HCT116 (cell line): ENCODE measurements around the gene GRIK4. TPM values are rescaled to one million over a fixed set of nuclear protein-coding genes. Genes with fewer than 3 reads are reported as not detected.

Experiments used
- ATAC-seq: fragments of 200-7000 bp; cut with Tn5 transposase; 2 replicates; pipeline ENCODE4 v1.9.1; 2020; ENCODE audit warnings: mild to moderate bottlenecking, moderate library complexity
- BruUV-seq: library from RNA; stranded (reverse); fragments of 400-500 nt; replicated peaks from 2 replicates; lab custom pipeline; 2021; lab: Mats Ljungman, UMichigan
- CTCF ChIA-PET: fragments of 300-600 bp; sonication (Branson Sonifier 250); formaldehyde crosslinking; loops from one replicate; lab custom pipeline; 2021; ENCODE audit warnings: antibody characterized with exemption; lab: Charles Lee
- POLR2A ChIA-PET: fragments of 300-600, 350-600 bp; sonication (Branson Sonifier 250); formaldehyde crosslinking; loops from one replicate; lab custom pipeline; 2021; ENCODE audit warnings: antibody characterized with exemption; lab: Charles Lee
- RAD21 ChIA-PET, 2 experiments: fragments of 300-600 bp; sonication (Branson Sonifier 250); formaldehyde crosslinking; loops; one replicate each; lab custom pipeline; 2023; ENCODE audit warnings: low total read pairs in 2 of 2; ENCODE audit not compliant: uncharacterized antibody in 2 of 2, unreplicated experiment in 2 of 2, low non-redundant PET in 1 of 2; lab: Charles Lee
- DNase-seq: peaks from one replicate; pipeline ENCODE4 v3.0.0-alpha.2; 2010; ENCODE audit warnings: low read depth, low spot score
- H2AFZ ChIP-seq: fragments of 200-600 bp; shearing (Covaris generic), sonication (generic); 2 replicates; pipeline ENCODE4 v1.6.1; 2017; ENCODE audit warnings: low read depth, mixed run types, mixed read lengths, antibody characterized with exemption, low read length; ENCODE audit not compliant: poor library complexity, severe bottlenecking
- H3K27ac ChIP-seq: 2 replicates; pipeline ENCODE4 v1.5.1; 2012; ENCODE audit warnings: low read depth, low read length
- H3K27me3 ChIP-seq: fragments of 200-600 bp; sonication (generic); 2 replicates; pipeline ENCODE4 v1.6.1; 2016; ENCODE audit warnings: mixed run types, low read length, mixed read lengths; ENCODE audit not compliant: insufficient read depth
- H3K36me3 ChIP-seq, 2 experiments: fragments of 200-500 bp in 1 of 2; fragments of 200-600 bp in 1 of 2; sonication (Bioruptor generic) in 1 of 2; sonication (generic) in 1 of 2; 2 replicates each; pipeline versions ENCODE4 v1.5.1 to v1.6.1; 2014 to 2016; ENCODE audit warnings: low read length in 2 of 2, inconsistent platforms in 1 of 2, mixed read lengths in 1 of 2, mixed run types in 1 of 2; ENCODE audit not compliant: insufficient read depth in 2 of 2, control insufficient read depth in 1 of 2
- H3K4me1 ChIP-seq, 2 experiments: fragments of 200-600 bp in 1 of 2; sonication (generic) in 1 of 2; 2 replicates each; pipeline versions ENCODE4 v1.5.1 to v1.6.1; 2012 to 2017; ENCODE audit warnings: low read length in 2 of 2, inconsistent platforms in 1 of 2, mild to moderate bottlenecking in 1 of 2, mixed read lengths in 1 of 2, mixed run types in 1 of 2, moderate library complexity in 1 of 2; ENCODE audit not compliant: insufficient read depth in 2 of 2, control insufficient read depth in 1 of 2
- H3K4me2 ChIP-seq: fragments of 200-600 bp; sonication (generic); 2 replicates; pipeline ENCODE4 v1.6.1; 2017; ENCODE audit warnings: mixed run types, low read length, mixed read lengths
- H3K4me3 ChIP-seq, 2 experiments: fragments of 200-600 bp in 1 of 2; sonication (generic) in 1 of 2; replicated peaks in 1 of 2; 2 replicates each; pipeline ENCODE4 v1.5.1; 2011 to 2016; ENCODE audit warnings: low read length in 2 of 2, control low read depth in 1 of 2, low read depth in 1 of 2, mild to moderate bottlenecking in 1 of 2, mixed read lengths in 1 of 2, mixed run types in 1 of 2
- H3K79me2 ChIP-seq: fragments of 200-600 bp; sonication (generic); 2 replicates; pipeline ENCODE4 v1.6.1; 2017; ENCODE audit warnings: mild to moderate bottlenecking, mixed run types, low read length, moderate library complexity, mixed read lengths; ENCODE audit not compliant: insufficient read depth
- H3K9ac ChIP-seq: fragments of 200-600 bp; sonication (generic); 2 replicates; pipeline ENCODE4 v1.6.1; 2016; ENCODE audit warnings: low read length, mixed read lengths
- H3K9me2 ChIP-seq: fragments of 200-600 bp; sonication (generic), shearing (Covaris generic); 2 replicates; pipeline ENCODE4 v1.6.1; 2017; ENCODE audit warnings: mixed run types, mild to moderate bottlenecking, moderate library complexity; ENCODE audit not compliant: insufficient read depth
- H3K9me3 ChIP-seq, 2 experiments: fragments of 200-500 bp in 1 of 2; fragments of 200-600 bp in 1 of 2; sonication (Bioruptor generic) in 1 of 2; sonication (generic) in 1 of 2; 2 replicates each; pipeline ENCODE4 v1.6.1; 2014 to 2017; ENCODE audit warnings: low read length in 2 of 2, mixed read lengths in 2 of 2, inconsistent platforms in 1 of 2, low read depth in 1 of 2, mild to moderate bottlenecking in 1 of 2, mixed run types in 1 of 2, moderate library complexity in 1 of 2; ENCODE audit not compliant: control insufficient read depth in 1 of 2, insufficient read depth in 1 of 2
- H4K20me1 ChIP-seq: fragments of 200-600 bp; sonication (generic), shearing (Covaris generic); 2 replicates; pipeline ENCODE4 v1.6.1; 2017; ENCODE audit warnings: mixed run types, mild to moderate bottlenecking, moderate library complexity; ENCODE audit not compliant: insufficient read depth
- ATF3 ChIP-seq: IDR thresholded peaks from 2 replicates; pipeline ENCODE4 v1.6.1; 2012
- CEBPB ChIP-seq: IDR thresholded peaks from 2 replicates; pipeline ENCODE4 v1.6.1; 2012; ENCODE audit warnings: low read depth
- EGR1 ChIP-seq: IDR thresholded peaks from 2 replicates; pipeline ENCODE4 v1.6.1; 2012; ENCODE audit warnings: low read depth
- EZH2phosphoT487 ChIP-seq: fragments of 200-600 bp; IDR thresholded peaks from 2 replicates; pipeline ENCODE4 v1.6.1; 2018; ENCODE audit warnings: antibody characterized with exemption, borderline replicate concordance
- MAX ChIP-seq: IDR thresholded peaks from 2 replicates; pipeline ENCODE4 v1.6.1; 2012
- POLR2A ChIP-seq: IDR thresholded peaks from 2 replicates; pipeline ENCODE4 v1.7.0; 2011; ENCODE audit warnings: borderline replicate concordance; ENCODE audit not compliant: insufficient read depth, insufficient read length; ENCODE audit errors: extremely low read depth
- POLR2AphosphoS5 ChIP-seq: IDR thresholded peaks from 2 replicates; pipeline ENCODE4 v1.6.1; 2011; ENCODE audit warnings: mild to moderate bottlenecking, low read depth, low read length, moderate library complexity
- RAD21 ChIP-seq: IDR thresholded peaks from 2 replicates; pipeline ENCODE4 v1.6.1; 2012; ENCODE audit warnings: low read depth, mild to moderate bottlenecking
- SIN3A ChIP-seq: IDR thresholded peaks from 2 replicates; pipeline ENCODE4 v1.6.1; 2012; ENCODE audit warnings: low read depth
- SRF ChIP-seq: IDR thresholded peaks from 2 replicates; pipeline ENCODE4 v1.6.1; 2012; ENCODE audit warnings: low read depth
- TCF7L2 ChIP-seq: IDR thresholded peaks from 2 replicates; pipeline ENCODE4 v1.7.0; 2011; ENCODE audit warnings: borderline replicate concordance, inconsistent platforms; ENCODE audit not compliant: insufficient read depth, insufficient read length; ENCODE audit errors: extremely low read depth
- ZBTB33 ChIP-seq: IDR thresholded peaks from 2 replicates; pipeline ENCODE4 v1.6.1; 2011; ENCODE audit warnings: mild to moderate bottlenecking, low read length, moderate library complexity; ENCODE audit not compliant: insufficient replicate concordance; ENCODE audit errors: extremely low read depth
- ZFX ChIP-seq: fragments of 450-650 bp; IDR thresholded peaks from 2 replicates; pipeline ENCODE4 v1.6.1; 2017
- ZNF274 ChIP-seq: fragments of 200-500 bp; sonication (Bioruptor generic); IDR thresholded peaks from 2 replicates; pipeline ENCODE4 v1.6.1; 2014; ENCODE audit warnings: mild to moderate bottlenecking, low read depth, low read length, inconsistent platforms
- intact Hi-C: fragments of 100-400 bp; cut with micrococcal nuclease; formaldehyde crosslinking; loops from 2 replicates; pipeline ENCODE4 v1.10.0; 2022
- total RNA-seq: library from RNA; stranded (reverse); gene quantifications from one replicate; pipeline ENCODE4 v1.2.1, GENCODE V29; 2021; ENCODE audit not compliant: unreplicated experiment

GRIK4 gene
- total RNA-seq, 1 experiment from 2014 or later, result 0.52 TPM

GRCh38 chr11:120526241-120526640, 14.7 kb downstream of the GRIK4 start:
- RAD21 ChIA-PET, result no interaction called here
- no peaks in the 10 kb centered on the region for H3K4me1 ChIP-seq
- H3K79me2 ChIP-seq, result no peaks in the 10 kb centered on the region
- CTCF ChIA-PET, result no interaction called here
- H3K4me2 ChIP-seq, result no peak overlapping the region
- no peaks in the 10 kb centered on the region for H3K36me3 ChIP-seq
- H3K9me3 ChIP-seq, result no peaks in the 10 kb centered on the region
- intact Hi-C loops, result no loop called here
- no peak for ATAC-seq
- no peaks in the 10 kb centered on the region for H3K27me3 ChIP-seq
- POLR2A ChIA-PET, result no interaction called here
- no peak overlapping the region for H3K9ac ChIP-seq
- H3K9me2 ChIP-seq, result no peaks in the 10 kb centered on the region
- DNase-seq, result no peak
- H4K20me1 ChIP-seq, result no peaks in the 10 kb centered on the region
- BruUV-seq, result no TSS peak
- H3K4me3 ChIP-seq, result no peak overlapping the region
- no peak for TF ChIP-seq EGR1
- TF ChIP-seq SRF, result no peak
- no peak for TF ChIP-seq ATF3
- TF ChIP-seq ZNF274, result no peak
- TF ChIP-seq MAX, result no peak
- no peak for TF ChIP-seq TCF7L2
- TF ChIP-seq POLR2A, result no peak
- H2AFZ ChIP-seq, result no peak overlapping the region
- H3K27ac ChIP-seq, result no peak overlapping the region

GRCh38 chr11:120527111-120527761, 15.7 kb downstream of the GRIK4 start:
- Histone ChIP-seq H3K27ac (no peak overlapping the region), H3K9me3 (no peaks in the 10 kb centered on the region), H3K36me3 (no peaks in the 10 kb centered on the region), H3K9me2 (no peaks in the 10 kb centered on the region), H3K4me2 (no peak overlapping the region), H3K79me2 (no peaks in the 10 kb centered on the region), H2AFZ (no peak overlapping the region), H3K27me3 (no peaks in the 10 kb centered on the region), H4K20me1 (no peaks in the 10 kb centered on the region), H3K9ac (no peak overlapping the region), H3K4me3 (no peak overlapping the region), H3K4me1 (no peaks in the 10 kb centered on the region)
- RAD21 ChIA-PET, result no interaction called here
- intact Hi-C loops, result no loop called here
- DNase-seq (no peak), ATAC-seq (no peak)
- BruUV-seq, result no TSS peak
- CTCF ChIA-PET, result no interaction called here
- TF ChIP-seq MAX (no peak), EZH2phosphoT487 (no peak), SIN3A (no peak), SRF (no peak), POLR2AphosphoS5 (no peak), POLR2A (no peak), TCF7L2 (no peak), CEBPB (no peak), ZBTB33 (no peak), ZFX (no peak), RAD21 (no peak), ZNF274 (no peak)
- POLR2A ChIA-PET, result no interaction called here
